MM.1S (cell line): Measurements from ENCODE around the gene ETV7.

Experiments used
- CTCF ChIP-seq: fragments of 300-600 bp; sonication (generic); IDR thresholded peaks from 2 replicates; pipeline ENCODE4 v1.5.1; 2016; ENCODE audit warnings: antibody characterized with exemption, low read length, mixed read lengths
- EZH2 ChIP-seq: fragments of 300-600 bp; sonication (generic); optimal IDR thresholded peaks from 2 replicates; pipeline ENCODE3; 2017; ENCODE audit warnings: low read depth, mild to moderate bottlenecking, antibody characterized with exemption, low read length, mixed read lengths

- TF ChIP-seq CTCF (no peak), EZH2 (no peak)
Observed at GRCh38 chr6:36436466-36436865, 49.0 kb upstream of the ETV7 start.
